WERI-Rb-1 (cell line): ENCODE data around the gene ZNF516.

Experiments used
- DNase-seq: peaks from one replicate; pipeline ENCODE4 v3.0.0-alpha.2; 2020
- H3K27ac ChIP-seq: fragments of 250-450 bp; sonication (Bioruptor Pico); 2 replicates; pipeline ENCODE4 v1.5.1; 2020; ENCODE audit warnings: mild to moderate bottlenecking, moderate library complexity
- H3K27me3 ChIP-seq: fragments of 250-450 bp; sonication (Bioruptor Pico); 2 replicates; pipeline ENCODE4 v1.5.1; 2021; ENCODE audit warnings: mild to moderate bottlenecking, low read depth, moderate library complexity; ENCODE audit not compliant: insufficient read depth, severe bottlenecking
- H3K36me3 ChIP-seq: fragments of 250-450 bp; sonication (Bioruptor Pico); 2 replicates; pipeline ENCODE4 v1.5.1; 2020; ENCODE audit warnings: mild to moderate bottlenecking, moderate library complexity
- H3K4me3 ChIP-seq: 2 replicates; pipeline ENCODE4 v1.5.1; 2011; ENCODE audit warnings: low read depth, mild to moderate bottlenecking, control low read depth, low read length
- H3K9me3 ChIP-seq: fragments of 250-450 bp; sonication (Bioruptor Pico); 2 replicates; pipeline ENCODE4 v1.5.1; 2021; ENCODE audit warnings: mild to moderate bottlenecking, moderate library complexity; ENCODE audit not compliant: severe bottlenecking
- CTCF ChIP-seq: IDR thresholded peaks from 2 replicates; pipeline ENCODE4 v1.5.1; 2011; ENCODE audit warnings: low read depth, mild to moderate bottlenecking, control low read depth, inconsistent platforms, low read length

ZNF516 gene

GRCh38 chr18:76384114-76384790 is 110.8 kb downstream of the ZNF516 start:
- H3K36me3 ChIP-seq, result peaks cover 30% of the 10 kb centered on the region
- H3K9me3 ChIP-seq, result peaks cover 2% of the 10 kb centered on the region
- H3K4me3 ChIP-seq, result no peak overlapping the region
- no peak overlapping the region for H3K27ac ChIP-seq
- DNase-seq, result no peak
- no peak for TF ChIP-seq CTCF
- H3K27me3 ChIP-seq, result no peaks in the 10 kb centered on the region

GRCh38 chr18:76383636-76384035 is 111.4 kb downstream of the ZNF516 start:
- TF ChIP-seq CTCF, result no peak
- Histone ChIP-seq H3K27ac (no peak overlapping the region), H3K4me3 (no peak overlapping the region), H3K36me3 (peaks cover 31% of the 10 kb centered on the region), H3K9me3 (peaks cover 2% of the 10 kb centered on the region), H3K27me3 (no peaks in the 10 kb centered on the region)
- DNase-seq, result no peak

- no peak overlapping the region for H3K27ac ChIP-seq
- DNase-seq, result no peak
- peaks cover 36% of the 10 kb centered on the region for H3K36me3 ChIP-seq
Measured at GRCh38 chr18:76382275-76382674, 112.8 kb downstream of the ZNF516 start.

GRCh38 chr18:76380791-76381405 is 114.1 kb downstream of the ZNF516 start:
- Histone ChIP-seq H3K9me3 (no peaks in the 10 kb centered on the region), H3K27ac (no peak overlapping the region), H3K36me3 (peaks cover 45% of the 10 kb centered on the region), H3K27me3 (no peaks in the 10 kb centered on the region), H3K4me3 (no peak overlapping the region)
- peak; percentile 52 for TF ChIP-seq CTCF
- no peak for DNase-seq

More at GRCh38 chr18:76382275-76382674, 112.8 kb downstream of the ZNF516 start:
- Histone ChIP-seq H3K9me3 (no peaks in the 10 kb centered on the region), H3K27me3 (no peaks in the 10 kb centered on the region), H3K4me3 (no peak overlapping the region)
- no peak for TF ChIP-seq CTCF

GRCh38 chr18:76380127-76380729 is 114.8 kb downstream of the ZNF516 start:
- Histone ChIP-seq H3K27ac (no peak overlapping the region), H3K27me3 (no peaks in the 10 kb centered on the region), H3K36me3 (peaks cover 45% of the 10 kb centered on the region), H3K9me3 (no peaks in the 10 kb centered on the region), H3K4me3 (no peak overlapping the region)
- DNase-seq, result no peak
- no peak for TF ChIP-seq CTCF
